ENCODE measurements around the gene EIF3L. TPM values are rescaled to one million over a fixed set of nuclear protein-coding genes. Genes with fewer than 3 reads are reported as not detected.

Gene EIF3L
- total and polyA plus RNA-seq, 9 of the 15 experiments (the other 6 are each of a cell fraction or from before 2014, with no cell fraction given) = 257 to 699 (median 368) TPM

DNA sequence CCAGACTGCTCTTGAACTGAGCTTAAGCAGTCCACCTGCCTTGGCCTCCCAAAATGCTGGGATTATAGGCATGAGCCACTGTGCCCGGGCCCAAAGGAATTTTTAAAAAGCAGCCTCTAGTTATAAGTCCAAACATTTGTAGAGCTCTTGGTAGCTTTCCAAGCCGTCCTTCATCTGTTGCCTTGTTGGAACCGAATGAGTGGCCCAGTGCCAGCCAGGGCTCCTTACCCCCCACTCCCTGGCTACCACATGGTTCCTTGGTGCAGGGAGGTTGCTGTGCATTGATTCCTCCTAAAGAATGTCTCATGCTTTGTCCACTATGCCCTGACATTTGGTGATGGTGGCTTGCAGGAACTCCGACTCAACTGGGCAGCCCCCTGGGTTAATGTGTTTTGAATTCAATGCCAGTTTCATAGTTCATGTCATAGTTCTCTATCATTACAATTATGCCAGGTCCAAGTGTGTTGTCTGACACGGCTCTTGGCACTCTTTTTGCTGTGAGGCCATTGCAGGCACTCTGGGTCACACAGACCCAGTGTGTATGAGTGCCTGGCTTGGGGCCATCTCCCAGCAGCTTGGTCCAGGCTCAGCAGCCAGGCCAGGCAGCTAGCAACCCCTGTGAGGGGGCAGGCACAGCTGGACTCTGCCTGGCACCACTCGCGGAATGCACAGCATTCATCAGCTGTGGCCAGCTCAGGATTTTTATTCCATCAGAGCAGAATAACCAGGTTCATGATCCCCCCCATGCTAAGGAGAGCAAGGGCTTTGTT, 43.5 kb downstream of the EIF3L start:
- no peak for FAIRE-seq
- Histone ChIP-seq H3K4me3 (no peak overlapping the region), H3K36me3 (ENCODE audit: control insufficient read depth, insufficient read depth, low read length) (peaks cover 33% of the 10 kb centered on the region; the same call in 2 of the 3 replicates), H3K9ac (ENCODE audit: insufficient read depth in 1 of 2, low read depth in 2 of 2, low read length in 2 of 2) (peak overlapping the region in 1 of 2 experiments; percentile 84; a peak in 3 of 4 replicates), H3K27me3 (ENCODE audit: control insufficient read depth in 2 of 2, insufficient read depth in 2 of 2, low read length in 2 of 2) (no peaks in the 10 kb centered on the region), H4K20me1 (replicated peaks; ENCODE audit: control insufficient read depth, insufficient read depth, low read length) (no peaks in the 10 kb centered on the region), H3K27ac (ENCODE audit: extremely low read depth, low read depth, low read length) (no peak overlapping the region), H3K9me1 (ENCODE audit: control insufficient read depth, insufficient read depth, low read length) (no peaks in the 10 kb centered on the region), H3K4me1 (replicated peaks in 1 of 2; ENCODE audit: control insufficient read depth in 2 of 2, insufficient read depth in 2 of 2, low read length in 2 of 2) (peaks cover 16 to 21% of the 10 kb centered on the region in 2 experiments), H3K9me3 (replicated peaks; ENCODE audit: control insufficient read depth, insufficient read depth, low read depth, low read length) (no peaks in the 10 kb centered on the region), H3K4me2 (ENCODE audit: insufficient read depth, low read length) (no peak overlapping the region), H2AFZ (ENCODE audit: low read depth, low read length) (no peak overlapping the region), H3K79me2 (ENCODE audit: control insufficient read depth, insufficient read depth, low read length) (no peaks in the 10 kb centered on the region)
- no TSS peak for BruUV-seq (replicated peaks)
- TF ChIP-seq POLR2A (conservative IDR thresholded peaks at IDR 0.05) (0 out of 2 replicates have a peak, but pooled peaks have one; percentile 10), POLR2G (IDR thresholded peaks at IDR 0.05; ENCODE audit: low read depth, low read length) (peak; percentile 32; the same call in 1 of the 2 replicates), ARNT (IDR thresholded peaks at IDR 0.05) (no peak), POLR2AphosphoS5 (IDR thresholded peaks at IDR 0.05; ENCODE audit: control insufficient read depth, insufficient read depth, low read depth, low read length) (peak; percentile 15; the same call in 1 of the 2 replicates), ZFP30 (CRISPR knock-in tag; IDR thresholded peaks at IDR 0.05; ENCODE audit: borderline replicate concordance) (no peak), RBM25 (IDR thresholded peaks at IDR 0.05; ENCODE audit: low read depth, low read length, severe bottlenecking) (no peak)
- TF ChIP-seq, protein P1, sequence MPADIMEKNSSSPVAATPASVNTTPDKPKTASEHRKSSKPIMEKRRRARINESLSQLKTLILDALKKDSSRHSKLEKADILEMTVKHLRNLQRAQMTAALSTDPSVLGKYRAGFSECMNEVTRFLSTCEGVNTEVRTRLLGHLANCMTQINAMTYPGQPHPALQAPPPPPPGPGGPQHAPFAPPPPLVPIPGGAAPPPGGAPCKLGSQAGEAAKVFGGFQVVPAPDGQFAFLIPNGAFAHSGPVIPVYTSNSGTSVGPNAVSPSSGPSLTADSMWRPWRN (IDR thresholded peaks at IDR 0.05; ENCODE audit: low read depth) = no peak
- TF ChIP-seq, protein P2, sequence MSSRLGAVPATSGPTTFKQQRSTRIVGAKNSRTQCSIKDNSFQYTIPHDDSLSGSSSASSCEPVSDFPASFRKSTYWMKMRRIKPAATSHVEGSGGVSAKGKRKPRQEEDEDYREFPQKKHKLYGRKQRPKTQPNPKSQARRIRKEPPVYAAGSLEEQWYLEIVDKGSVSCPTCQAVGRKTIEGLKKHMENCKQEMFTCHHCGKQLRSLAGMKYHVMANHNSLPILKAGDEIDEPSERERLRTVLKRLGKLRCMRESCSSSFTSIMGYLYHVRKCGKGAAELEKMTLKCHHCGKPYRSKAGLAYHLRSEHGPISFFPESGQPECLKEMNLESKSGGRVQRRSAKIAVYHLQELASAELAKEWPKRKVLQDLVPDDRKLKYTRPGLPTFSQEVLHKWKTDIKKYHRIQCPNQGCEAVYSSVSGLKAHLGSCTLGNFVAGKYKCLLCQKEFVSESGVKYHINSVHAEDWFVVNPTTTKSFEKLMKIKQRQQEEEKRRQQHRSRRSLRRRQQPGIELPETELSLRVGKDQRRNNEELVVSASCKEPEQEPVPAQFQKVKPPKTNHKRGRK (tag; IDR thresholded peaks at IDR 0.05) = no peak
- TF ChIP-seq, protein P3, sequence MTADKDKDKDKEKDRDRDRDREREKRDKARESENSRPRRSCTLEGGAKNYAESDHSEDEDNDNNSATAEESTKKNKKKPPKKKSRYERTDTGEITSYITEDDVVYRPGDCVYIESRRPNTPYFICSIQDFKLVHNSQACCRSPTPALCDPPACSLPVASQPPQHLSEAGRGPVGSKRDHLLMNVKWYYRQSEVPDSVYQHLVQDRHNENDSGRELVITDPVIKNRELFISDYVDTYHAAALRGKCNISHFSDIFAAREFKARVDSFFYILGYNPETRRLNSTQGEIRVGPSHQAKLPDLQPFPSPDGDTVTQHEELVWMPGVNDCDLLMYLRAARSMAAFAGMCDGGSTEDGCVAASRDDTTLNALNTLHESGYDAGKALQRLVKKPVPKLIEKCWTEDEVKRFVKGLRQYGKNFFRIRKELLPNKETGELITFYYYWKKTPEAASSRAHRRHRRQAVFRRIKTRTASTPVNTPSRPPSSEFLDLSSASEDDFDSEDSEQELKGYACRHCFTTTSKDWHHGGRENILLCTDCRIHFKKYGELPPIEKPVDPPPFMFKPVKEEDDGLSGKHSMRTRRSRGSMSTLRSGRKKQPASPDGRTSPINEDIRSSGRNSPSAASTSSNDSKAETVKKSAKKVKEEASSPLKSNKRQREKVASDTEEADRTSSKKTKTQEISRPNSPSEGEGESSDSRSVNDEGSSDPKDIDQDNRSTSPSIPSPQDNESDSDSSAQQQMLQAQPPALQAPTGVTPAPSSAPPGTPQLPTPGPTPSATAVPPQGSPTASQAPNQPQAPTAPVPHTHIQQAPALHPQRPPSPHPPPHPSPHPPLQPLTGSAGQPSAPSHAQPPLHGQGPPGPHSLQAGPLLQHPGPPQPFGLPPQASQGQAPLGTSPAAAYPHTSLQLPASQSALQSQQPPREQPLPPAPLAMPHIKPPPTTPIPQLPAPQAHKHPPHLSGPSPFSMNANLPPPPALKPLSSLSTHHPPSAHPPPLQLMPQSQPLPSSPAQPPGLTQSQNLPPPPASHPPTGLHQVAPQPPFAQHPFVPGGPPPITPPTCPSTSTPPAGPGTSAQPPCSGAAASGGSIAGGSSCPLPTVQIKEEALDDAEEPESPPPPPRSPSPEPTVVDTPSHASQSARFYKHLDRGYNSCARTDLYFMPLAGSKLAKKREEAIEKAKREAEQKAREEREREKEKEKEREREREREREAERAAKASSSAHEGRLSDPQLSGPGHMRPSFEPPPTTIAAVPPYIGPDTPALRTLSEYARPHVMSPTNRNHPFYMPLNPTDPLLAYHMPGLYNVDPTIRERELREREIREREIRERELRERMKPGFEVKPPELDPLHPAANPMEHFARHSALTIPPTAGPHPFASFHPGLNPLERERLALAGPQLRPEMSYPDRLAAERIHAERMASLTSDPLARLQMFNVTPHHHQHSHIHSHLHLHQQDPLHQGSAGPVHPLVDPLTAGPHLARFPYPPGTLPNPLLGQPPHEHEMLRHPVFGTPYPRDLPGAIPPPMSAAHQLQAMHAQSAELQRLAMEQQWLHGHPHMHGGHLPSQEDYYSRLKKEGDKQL (CRISPR knock-in tag; IDR thresholded peaks at IDR 0.05; ENCODE audit: borderline replicate concordance) = no peak
- in situ Hi-C loops (cut with MboI) = no loop called here
- intact Hi-C loops (cut with micrococcal nuclease) = no loop called here
- no peak for DNase-seq (ENCODE audit: extremely low read depth in 1 of 4, low spot score in 3 of 4)
- POLR2A ChIA-PET = interaction anchor here (0.6 to 2.5 kb wide), 8 partner anchors 9 to 85 kb away, joined by 3 to 9 read pairs (median 4); partner anchors contain the start of gene GCAT
- no peak for ATAC-seq
- 82% methylated on average over 7 of the region's 7 CpGs for WGBS (ENCODE audit: insufficient coverage, low coverage, missing lambda C conversion rate)
- CTCF ChIA-PET (ENCODE audit: low intra/inter-chr PET ratio) = no interaction called here

Data from K562 (cell line).